Stimulated activated CD8-positive, alpha-beta memory T cell treated with anti-CD3 and anti-CD28 coated beads, Interleukin-12 subunit alpha, Interleukin-12 subunit beta, amount 100 ng/mL, for 4 hours (primary cell): ENCODE results near the gene IRS2.

Experiments used
- DNase-seq: peaks from one replicate; pipeline ENCODE4 v3.0.0-alpha.2; 2020; ENCODE audit warnings: low read depth

The IRS2 gene

GRCh38 chr13:109802936-109803335 lies 16.6 kb upstream of the IRS2 start:
- DNase-seq: no peak

GRCh38 chr13:109795011-109795410 lies 8.6 kb upstream of the IRS2 start:
- DNase-seq: no peak

DNA sequence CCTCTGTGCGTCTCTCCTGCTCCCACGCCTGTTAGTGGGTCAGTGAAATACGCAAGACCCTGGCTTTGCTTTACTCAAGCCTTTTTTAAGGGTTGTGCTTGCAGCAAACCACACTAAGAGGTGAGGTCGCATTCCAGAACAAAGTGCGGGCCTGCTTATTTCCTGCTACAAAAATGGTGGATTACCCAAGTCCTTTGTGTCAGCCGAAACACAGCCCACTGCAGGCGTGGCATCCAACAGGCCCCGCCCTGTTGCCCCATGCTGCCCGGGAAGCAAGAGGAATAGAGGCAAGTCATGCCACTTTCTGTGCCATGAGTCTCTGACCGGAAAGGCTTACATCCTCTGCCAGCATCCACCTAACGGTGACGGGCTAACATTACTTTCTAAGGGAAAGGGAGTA lies 7.7 kb upstream of the IRS2 start:
- DNase-seq: no peak

DNA sequence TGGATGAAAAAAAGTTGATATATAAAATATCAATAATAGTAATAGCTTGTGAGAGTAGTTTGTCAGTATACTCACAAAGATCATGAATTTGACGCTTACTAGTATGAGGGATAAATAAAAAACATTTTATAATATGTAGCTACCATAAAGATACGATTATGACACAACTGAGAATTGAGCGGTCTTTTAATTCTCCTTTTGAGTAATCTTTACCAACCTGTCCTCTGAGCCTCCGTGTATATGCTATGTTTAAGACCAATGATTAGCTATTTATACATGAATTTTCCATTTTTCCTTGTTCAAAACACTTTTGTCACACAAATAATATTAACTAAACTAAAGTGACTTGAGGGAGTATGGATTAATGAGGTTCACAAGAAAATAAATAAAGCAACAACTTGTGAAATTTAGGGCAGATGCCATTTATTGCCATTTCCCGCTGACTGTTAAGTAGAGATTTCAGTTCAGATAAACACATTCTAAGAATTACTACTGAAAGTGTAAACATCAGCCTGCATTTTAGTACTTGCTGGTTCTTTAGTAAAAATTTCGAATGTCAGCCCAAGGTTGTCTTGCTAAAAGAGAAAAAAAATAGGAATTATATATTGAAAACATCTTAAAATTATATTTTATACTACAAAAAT lies 6.2 kb upstream of the IRS2 start:
- no peak for DNase-seq

- DNase-seq: no peak
Observed at GRCh38 chr13:109790942-109791605, 4.7 kb upstream of the IRS2 start.

DNA sequence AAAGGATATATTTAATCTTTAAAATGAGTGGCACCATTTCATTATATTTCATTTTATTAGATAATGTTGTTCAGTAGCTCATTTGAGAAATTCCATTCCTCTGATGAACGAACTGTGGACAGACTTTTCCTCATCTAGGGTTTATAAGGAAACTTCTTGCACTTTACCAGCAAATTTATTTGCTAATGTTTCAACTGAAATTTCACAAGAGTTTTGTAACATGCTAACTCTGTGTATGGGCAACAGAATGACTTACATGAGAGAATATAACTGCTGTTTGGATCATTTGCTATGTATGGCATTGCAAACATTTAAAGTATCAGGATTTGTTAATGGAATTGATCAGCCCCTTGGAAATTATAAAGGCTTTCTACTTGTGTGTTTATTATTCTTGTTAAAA lies 3.7 kb upstream of the IRS2 start:
- no peak for DNase-seq

- no peak for DNase-seq
Observed at GRCh38 chr13:109789262-109789661, 2.9 kb upstream of the IRS2 start.

GRCh38 chr13:109788372-109789111 lies 2.2 kb upstream of the IRS2 start:
- DNase-seq: no peak

DNA sequence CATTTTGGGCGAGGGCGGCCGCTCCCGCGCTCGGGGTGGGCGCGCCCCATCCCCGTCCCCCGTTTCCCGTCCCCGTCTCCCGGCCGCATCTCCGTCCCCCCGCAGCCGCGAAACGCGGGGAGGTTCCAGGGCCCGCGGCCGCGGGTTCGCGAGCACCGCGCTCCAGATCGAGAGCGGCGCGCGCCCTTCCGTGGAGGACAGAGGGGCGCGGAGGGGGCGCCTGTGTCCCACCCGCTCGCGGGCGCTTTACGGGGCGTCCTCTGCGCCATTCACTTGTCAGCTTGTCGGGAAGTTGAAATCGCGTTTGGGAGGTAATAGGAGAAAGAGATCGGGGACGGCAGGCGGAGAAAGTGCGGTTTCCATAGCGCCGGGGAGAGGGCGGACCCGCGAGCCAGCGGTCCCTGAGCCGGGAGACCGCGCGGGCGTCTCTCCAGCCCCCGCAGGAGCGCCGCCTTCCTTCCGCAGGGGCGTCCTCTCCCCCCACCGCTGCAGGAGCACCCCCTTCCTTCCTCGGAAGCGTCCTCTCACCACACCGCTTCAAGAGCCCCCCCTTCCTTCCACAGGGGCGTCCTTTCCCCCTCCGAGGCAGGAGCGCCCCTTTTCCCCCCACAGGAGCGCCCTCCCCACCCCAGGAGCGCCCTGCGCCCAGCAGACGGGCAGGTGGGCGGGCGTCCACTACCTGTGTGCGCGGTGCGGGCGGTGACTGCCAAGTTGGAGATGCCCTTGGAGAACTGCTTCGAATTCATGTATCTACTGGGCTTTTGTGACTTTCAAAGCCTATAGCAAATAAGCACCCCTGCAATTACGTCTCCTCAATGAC lies 962 bp upstream of the IRS2 start:
- no peak for DNase-seq

DNA sequence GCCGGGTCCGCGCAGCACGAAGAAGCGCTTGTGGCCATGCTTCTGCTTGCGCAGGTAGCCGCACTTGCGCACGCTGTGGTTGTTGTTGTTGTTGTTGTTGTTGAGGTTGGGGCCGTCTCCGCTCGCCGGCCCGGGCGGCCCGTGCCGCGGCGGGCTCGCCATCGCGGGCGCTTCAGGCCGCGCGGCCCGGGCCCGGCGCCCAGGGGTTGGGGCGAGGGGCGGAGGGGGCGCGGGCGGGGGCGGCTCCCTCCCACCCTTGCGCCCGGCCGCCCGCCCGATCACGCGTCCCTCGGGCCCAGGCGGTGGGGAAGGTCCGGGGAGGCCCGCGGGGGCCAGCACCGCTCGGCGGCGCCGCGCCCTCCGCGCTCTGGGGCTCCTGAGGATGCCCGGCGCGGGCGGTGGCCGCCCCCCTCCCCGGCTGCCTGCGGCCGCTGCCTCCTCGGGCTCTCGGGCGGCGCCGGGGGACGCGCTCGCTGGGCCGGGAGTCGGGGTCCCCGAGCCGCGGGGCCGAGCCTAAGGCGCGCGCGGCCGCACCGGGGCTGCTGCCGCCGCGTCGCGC lies 412 bp downstream of the IRS2 start:
- DNase-seq: no peak

- DNase-seq: no peak
Observed at GRCh38 chr13:109785141-109785891, 1.1 kb downstream of the IRS2 start.

DNA sequence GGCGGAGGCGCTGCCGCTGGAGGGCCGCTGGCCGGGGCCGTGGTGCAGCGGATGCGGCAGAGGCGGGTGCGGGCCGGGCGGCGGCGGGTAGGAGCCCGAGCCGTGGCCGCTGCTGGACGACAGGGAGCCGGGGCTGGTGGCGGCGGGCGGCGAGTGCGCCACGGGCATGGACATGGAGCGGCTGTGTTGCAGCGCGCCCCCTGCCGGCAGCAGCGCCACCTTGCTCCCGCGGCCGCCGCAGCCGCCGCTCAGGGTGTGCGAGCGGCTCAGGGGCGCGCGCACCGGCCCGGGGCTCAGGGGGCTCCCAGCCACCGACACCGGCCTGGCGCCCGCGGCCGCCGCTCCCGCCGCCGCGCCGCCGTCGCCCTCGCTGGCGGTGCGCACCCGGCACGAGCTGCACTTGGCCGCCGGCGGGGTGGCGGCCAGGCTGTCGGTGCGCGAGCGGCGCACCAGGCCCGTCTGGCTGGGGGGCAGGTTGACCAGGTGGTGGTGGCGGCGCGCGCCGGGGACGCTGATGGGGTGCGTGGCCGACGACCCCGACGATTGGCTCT lies 1.7 kb downstream of the IRS2 start:
- DNase-seq: peak; percentile 50

DNA sequence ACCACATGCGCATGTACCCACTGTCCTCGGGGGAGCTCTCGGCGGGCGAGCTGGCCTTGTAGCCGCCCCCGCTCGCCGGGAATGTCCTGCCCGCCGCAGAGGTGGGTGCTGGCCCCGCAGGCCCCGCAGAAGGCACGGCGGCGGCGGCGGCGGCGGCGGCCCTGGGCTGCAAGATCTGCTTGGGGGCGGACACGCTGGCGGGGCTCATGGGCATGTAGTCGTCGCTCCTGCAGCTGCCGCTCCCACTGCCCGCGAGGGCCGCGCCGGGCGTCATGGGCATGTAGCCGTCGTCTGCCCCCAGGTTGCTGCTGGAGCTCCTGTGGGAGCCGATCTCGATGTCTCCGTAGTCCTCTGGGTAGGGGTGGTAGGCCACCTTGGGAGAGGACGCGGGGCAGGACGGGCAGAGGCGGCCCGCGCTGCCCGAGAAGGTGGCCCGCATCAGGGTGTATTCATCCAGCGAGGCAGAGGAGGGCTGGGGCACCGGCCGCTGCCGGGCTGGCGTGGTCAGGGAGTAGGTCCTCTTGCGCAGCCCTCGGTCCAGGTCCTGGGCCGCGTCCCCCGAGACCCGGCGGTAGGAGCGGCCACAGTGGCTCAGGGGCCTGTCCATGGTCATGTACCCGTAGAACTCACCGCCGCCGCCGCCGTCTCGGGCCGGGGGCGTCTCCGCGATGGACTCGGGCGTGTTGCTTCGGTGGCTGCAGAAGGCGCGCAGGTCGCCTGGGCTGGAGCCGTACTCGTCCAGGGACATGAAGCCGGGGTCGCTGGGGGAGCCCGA lies 2.4 kb downstream of the IRS2 start:
- no peak for DNase-seq

GRCh38 chr13:109783447-109783814 lies 3.0 kb downstream of the IRS2 start:
- no peak for DNase-seq

DNA sequence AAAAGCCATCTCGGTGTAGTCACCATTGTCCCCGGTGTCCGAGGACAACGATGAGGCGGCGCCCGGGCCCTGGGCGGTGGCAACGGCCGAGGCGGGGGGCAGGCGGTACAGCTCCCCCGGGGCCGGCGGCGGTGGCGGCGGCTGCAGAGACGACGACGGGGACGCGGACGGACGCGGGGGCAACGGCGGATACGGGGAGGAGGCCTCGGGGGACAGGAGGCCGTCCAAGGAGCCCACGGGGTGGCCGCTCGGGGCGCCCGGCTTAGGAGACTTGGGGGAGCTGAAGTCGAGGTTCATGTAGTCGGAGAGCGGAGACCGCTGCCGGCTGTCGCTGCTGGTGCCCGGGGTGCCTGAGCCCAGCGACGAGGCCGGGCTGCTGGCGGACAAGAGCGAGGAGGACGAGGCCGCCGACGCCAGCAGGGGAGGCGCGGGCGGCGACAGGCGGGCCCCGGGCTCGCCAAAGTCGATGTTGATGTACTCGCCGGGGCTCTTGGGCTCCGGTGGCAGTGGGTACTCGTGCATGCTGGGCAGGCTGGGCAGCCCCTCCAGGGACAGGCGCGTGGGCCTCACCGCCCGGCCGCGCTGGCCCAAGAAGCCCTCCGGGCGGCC lies 3.5 kb downstream of the IRS2 start:
- no peak for DNase-seq

DNA sequence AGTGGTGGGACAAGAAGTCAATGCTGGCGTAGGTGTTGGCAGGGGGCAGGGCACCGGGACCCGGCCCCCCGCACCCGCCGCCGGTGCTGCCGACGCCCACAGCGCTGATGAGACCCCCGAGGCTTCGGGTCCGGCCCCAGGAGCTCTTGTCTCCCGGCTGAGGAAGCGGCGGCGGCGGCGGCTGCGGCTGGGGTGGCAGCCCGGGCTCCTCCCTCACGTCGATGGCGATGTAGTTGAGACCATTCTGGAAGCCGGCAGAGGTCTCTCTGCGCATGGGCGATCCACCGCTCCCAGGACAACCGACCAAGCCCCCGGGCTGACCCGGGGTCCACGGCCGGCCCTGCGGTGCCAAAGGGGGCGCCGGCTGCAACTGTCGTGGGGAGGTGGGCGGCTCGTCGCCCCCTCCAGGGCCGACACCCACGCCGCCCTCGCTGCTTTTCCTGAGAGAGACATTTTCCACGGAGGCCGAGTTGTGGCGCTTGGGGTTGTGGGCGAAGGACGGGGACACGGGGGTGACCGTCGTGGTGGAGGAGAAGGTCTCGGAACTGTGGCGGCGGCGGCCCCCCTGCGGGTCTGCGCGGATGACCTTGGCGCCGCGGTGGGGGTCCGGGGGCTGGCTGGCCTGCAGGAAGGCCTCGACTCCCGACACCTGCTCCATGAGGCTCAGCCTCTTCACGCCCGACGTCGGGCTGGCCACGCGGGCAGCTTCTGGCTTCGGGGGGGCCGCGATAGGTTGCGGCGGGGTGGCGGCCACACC lies 4.1 kb downstream of the IRS2 start:
- no peak for DNase-seq

- no peak for DNase-seq
Observed at GRCh38 chr13:109781384-109782065, 4.9 kb downstream of the IRS2 start.

- no peak for DNase-seq
Observed at GRCh38 chr13:109780845-109781383, 5.5 kb downstream of the IRS2 start.
